Hematopoietic multipotent progenitor cell (in vitro differentiated cells): ENCODE results near the gene WNT5A. TPM values are rescaled to one million over a fixed set of nuclear protein-coding genes. Genes with fewer than 3 reads are reported as not detected.

ENCODE experiments used
- DNase-seq, 3 donors: peaks; one replicate each; pipeline ENCODE4 v3.0.0-alpha.2; 2011 to 2015; ENCODE audit warnings: low read depth in 2 of 3, low spot score in 2 of 3
- total RNA-seq: library from RNA; depleted of rRNA; stranded (reverse); fragments of >200 nt; gene quantifications from one replicate; pipeline ENCODE4 v1.2.3, GENCODE V29; 2012

Gene WNT5A
- total RNA-seq, 1 donor = not detected

- no peak for DNase-seq
These were observed 33.1 kb downstream of the WNT5A start for GRCh38 chr3:55453886-55454496.

- DNase-seq = no peak
These were observed 34.2 kb downstream of the WNT5A start for GRCh38 chr3:55452886-55453285.

- no peak for DNase-seq
These were observed 37.6 kb downstream of the WNT5A start for GRCh38 chr3:55449527-55449926.

GRCh38 chr3:55446850-55447249 is 40.3 kb downstream of the WNT5A start:
- no peak for DNase-seq

- no peak for DNase-seq
These were observed 41.6 kb downstream of the WNT5A start for GRCh38 chr3:55445551-55445950.

- DNase-seq = no peak
These were observed 43.8 kb downstream of the WNT5A start for GRCh38 chr3:55443346-55443745.

GRCh38 chr3:55442861-55443260 is 44.2 kb downstream of the WNT5A start:
- no peak for DNase-seq

- DNase-seq = no peak
These were observed 45.6 kb downstream of the WNT5A start for GRCh38 chr3:55441499-55441898.

- no peak for DNase-seq
These were observed 46.9 kb downstream of the WNT5A start for GRCh38 chr3:55440104-55440708.

GRCh38 chr3:55439657-55440056 is 47.4 kb downstream of the WNT5A start:
- DNase-seq = no peak

GRCh38 chr3:55436644-55437043 is 50.5 kb downstream of the WNT5A start:
- no peak for DNase-seq

- no peak for DNase-seq
These were observed 51.6 kb downstream of the WNT5A start for GRCh38 chr3:55435491-55435890.

- DNase-seq = peak in 1 of 3 donors; percentile 1
These were observed 52.3 kb downstream of the WNT5A start for GRCh38 chr3:55434789-55435188.

GRCh38 chr3:55431041-55431440 is 56.1 kb downstream of the WNT5A start:
- no peak for DNase-seq

GRCh38 chr3:55427739-55428138 is 59.4 kb downstream of the WNT5A start:
- DNase-seq = no peak

- no peak for DNase-seq
These were observed 60.6 kb downstream of the WNT5A start for GRCh38 chr3:55426486-55426885.

- DNase-seq = no peak
These were observed 63.3 kb downstream of the WNT5A start for GRCh38 chr3:55423782-55424181.

GRCh38 chr3:55417211-55417610 is 69.9 kb downstream of the WNT5A start:
- no peak for DNase-seq

- no peak for DNase-seq
These were observed 70.7 kb downstream of the WNT5A start for GRCh38 chr3:55416331-55416821.
